Measurements from ENCODE around the gene ADAMTS4.

Gene ADAMTS4

DNA sequence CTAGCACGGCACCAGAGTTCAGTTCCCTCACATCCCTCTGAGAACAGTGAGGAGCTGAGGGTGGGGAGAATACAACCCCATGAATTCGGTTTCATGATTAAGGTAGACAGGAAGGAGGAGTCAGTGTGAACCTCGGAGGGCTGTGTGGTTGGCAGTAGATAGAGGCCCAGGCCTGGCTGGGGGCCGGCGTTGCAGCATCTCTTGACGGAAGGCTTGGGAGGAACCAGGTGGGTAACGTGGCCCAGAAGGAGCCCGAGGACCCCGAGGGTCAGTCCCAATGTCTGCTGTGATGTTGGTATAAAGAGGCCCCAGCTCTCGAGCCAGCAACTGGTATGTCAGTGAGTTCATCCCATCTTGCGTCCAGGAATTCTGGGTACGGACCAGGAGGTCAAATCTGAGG is 27.2 kb downstream of the ADAMTS4 start:
- DNase-seq, result no peak

DNA sequence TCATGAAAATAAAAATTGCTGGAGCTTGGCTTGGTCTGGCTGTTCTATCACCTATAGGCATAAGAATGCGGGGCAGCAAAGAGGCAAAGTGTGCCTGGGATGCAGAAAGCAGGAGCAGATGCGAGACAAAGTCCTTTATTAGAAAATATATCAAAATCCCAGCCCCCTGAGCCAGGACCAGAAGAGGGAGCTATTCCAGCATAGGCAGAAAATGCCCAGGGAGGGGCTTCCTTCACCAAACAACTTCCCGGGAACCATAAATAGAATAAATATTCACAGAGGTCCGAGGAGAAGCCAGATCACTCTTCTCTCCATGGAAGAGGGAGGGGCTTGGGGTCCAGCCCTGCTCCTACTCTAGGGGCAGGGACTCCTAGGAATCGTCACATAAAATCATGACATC is 27.7 kb downstream of the ADAMTS4 start:
- no peak for DNase-seq

DNA sequence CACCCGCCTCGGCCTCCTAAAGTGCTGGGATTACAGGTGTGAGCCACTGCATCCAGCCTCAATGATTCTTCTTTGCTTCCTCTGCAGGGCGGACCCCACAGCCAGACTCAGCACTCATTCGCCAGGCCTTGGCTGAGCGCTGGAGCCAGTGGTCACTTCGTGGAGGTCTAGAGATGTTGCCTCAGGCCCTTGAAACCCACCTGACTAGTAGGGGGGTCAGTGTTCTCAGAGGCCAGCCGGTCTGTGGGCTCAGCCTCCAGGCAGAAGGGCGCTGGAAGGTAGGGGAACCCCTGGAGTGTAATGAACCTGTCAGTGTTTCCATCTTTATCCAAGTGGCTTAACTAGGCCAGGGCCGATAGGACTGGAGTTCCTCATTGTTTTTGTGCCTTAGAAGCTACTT is 29.9 kb downstream of the ADAMTS4 start:
- no peak for DNase-seq

DNA sequence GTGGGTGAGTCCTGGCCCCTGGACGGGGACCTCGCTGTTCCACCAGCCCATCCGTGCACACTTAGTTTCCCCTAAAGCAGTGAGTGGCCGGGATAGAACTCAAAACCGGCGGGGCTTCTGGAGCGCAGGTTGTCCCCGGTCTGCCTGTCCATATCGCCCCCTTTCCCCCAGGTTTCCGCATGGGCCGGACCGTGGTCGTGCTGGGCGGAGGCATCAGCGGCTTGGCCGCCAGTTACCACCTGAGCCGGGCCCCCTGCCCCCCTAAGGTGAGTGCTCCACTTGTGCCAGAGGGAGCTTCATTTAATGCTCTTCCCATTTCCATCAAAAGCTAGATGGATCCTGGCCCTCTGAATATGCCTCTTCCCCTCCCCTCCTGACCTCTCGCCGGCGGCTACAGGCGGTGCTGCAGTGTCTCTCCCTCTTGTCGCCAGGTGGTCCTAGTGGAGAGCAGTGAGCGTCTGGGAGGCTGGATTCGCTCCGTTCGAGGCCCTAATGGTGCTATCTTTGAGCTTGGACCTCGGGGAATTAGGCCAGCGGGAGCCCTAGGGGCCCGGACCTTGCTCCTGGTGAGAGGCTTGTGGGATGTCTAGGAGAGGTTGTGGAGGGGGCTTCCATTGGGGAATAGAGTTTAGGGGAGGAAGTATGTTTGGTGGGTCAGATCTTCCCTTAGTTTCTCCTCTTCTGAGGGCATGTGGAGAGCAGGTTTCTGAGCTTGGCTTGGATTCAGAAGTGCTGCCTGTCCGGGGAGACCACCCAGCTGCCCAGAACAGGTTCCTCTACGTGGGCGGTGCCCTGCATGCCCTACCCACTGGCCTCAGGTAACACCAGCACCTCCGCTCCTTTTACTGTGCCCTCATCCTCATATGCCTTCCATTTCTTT is 31.9 kb downstream of the ADAMTS4 start:
- DNase-seq, result peak; percentile 48

DNA sequence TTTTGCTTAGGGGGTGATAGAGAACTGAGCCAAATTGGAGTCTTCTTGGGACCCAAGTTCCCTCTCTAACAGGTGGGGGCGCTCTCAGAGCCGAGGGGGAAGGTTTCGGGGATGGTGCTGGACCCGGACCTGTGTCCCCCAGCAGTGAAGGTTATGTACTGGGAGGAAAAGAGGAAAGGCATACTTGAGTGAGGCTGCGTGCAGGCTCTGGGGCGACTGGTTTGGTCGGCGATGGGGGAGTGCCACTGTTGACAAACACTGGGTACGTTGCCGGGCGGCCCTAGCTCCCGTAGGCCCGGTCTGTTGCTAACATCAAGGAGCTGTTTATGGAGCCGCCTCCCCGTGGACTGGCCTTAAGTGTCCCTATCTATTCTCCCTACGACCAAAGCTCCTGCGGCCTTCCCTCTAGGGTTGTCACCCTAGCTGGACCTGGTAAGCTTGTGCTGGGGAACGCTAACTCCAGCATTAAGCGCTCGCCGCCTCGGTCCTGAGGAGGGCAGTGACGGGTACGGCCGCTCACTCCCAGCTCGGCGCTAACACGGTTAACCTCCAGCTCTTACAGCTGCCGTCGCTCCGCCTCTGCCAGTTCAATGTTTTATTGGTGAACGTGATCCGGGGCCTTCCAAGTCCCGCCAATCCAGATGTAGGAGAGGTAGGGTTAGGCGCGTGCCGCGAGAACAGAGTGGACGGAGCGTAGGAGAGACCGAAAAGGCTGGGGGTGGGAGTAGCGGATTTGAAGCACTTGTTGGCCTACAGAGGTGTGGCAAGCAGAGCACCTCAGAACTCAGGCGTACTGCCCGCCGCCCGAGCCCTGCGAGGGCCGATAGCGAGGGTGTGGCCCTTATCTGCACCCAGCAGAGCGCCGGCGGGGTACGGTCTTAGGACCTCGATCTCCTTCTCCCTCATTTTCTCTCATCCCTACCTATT is 32.8 kb downstream of the ADAMTS4 start, which contains the start of gene PPOX:
Gene PPOX (plus strand): TSS at position 685 of the 927 bp plus-strand sequence. CDS start 422 bp downstream, outside the sequence.
- peak; percentile 99 for DNase-seq

DNA sequence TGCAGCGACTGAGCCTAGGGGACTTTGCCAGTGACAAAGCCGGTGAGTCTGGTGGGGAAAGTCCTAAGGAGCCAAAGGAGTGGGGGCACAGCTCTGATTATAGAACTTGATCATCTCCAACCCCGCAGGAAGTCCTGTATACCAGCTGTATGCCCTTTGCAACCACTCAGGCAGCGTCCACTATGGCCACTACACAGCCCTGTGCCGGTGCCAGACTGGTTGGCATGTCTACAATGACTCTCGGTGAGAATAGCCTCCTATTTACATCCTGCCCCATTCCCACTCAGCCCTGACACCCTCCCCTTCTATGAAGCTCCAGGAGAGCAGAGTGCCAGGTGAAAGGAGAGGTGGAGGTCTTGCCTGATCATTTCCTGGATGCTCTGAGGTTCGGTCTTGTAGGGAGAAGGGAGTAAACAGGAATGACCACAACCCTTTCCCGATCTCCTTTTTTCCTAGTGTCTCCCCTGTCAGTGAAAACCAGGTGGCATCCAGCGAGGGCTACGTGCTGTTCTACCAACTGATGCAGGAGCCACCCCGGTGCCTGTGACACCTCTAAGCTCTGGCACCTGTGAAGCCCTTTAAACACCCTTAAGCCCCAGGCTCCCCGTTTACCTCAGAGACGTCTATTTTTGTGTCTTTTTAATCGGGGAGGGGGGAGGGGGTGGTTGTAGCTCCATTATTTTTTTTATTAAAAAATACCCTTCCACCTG is 33.8 kb downstream of the ADAMTS4 start:
- DNase-seq, result no peak

DNA sequence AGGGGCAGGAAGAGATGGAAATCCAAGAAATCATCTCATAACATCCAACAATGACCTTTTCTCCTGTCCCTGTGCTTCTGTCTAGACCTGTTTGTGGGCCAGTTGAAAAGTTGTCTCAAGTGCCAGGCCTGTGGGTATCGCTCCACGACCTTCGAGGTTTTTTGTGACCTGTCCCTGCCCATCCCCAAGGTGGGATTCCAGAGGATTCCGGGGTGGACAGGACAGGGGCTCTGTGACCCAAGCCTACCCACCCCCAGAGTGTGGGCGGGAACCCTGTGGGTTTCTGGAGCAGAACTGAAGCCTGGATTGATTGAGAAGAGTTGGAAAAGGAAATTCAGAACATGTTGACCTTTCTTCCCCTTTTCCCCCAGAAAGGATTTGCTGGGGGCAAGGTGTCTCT is 35.1 kb downstream of the ADAMTS4 start:
- DNase-seq, result no peak

DNA sequence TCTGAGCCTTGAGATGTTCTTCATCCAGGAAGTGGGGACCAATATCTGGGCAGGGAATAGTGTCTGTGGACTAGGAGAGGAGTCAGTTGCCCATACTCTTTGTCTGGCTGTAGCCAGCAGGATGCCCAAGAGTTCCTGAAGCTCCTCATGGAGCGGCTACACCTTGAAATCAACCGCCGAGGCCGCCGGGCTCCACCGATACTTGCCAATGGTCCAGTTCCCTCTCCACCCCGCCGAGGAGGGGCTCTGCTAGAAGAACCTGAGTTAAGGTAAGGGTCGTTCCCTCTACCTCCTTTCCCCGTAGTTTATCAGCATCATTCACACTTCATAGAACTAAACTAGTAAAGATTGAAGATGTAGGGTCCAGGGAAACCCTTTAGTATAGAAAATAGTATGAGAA is 36.0 kb downstream of the ADAMTS4 start:
- no peak for DNase-seq

DNA sequence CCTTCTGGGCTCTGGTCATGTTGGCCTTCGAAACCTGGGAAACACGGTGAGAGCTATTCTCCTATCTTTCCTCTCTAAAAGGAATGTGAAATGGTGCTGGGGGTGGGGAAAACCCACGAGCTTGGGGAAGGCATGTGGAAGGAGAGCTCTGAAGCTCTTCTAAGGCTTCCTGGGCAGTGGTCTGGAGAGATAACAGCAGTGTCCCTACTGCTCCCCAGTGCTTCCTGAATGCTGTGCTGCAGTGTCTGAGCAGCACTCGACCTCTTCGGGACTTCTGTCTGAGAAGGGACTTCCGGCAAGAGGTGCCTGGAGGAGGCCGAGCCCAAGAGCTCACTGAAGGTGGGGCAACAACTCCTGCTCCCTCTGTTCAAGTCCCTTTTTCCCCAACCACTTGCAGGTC is 36.8 kb downstream of the ADAMTS4 start:
- DNase-seq, result no peak

DNA sequence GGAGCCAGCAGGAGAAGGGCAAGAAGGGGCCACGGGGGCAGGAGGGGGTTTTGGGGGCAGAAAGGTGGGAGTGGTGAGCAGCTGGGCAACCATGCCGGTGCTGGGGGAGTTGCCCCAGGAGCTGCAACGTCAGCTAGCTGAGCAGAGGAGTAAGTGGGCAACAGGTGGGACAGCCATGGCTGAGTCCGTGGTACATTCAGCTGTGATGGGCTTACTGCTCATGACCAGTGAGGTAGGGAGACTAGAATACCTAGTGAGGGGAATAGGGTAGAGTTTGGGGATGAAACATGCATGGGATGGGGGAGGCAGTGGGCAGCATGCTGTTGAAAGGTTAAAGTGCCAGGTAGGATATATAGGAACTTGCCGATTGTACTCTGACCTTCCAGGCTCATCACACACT is 37.2 kb downstream of the ADAMTS4 start:
- no peak for DNase-seq

DNA sequence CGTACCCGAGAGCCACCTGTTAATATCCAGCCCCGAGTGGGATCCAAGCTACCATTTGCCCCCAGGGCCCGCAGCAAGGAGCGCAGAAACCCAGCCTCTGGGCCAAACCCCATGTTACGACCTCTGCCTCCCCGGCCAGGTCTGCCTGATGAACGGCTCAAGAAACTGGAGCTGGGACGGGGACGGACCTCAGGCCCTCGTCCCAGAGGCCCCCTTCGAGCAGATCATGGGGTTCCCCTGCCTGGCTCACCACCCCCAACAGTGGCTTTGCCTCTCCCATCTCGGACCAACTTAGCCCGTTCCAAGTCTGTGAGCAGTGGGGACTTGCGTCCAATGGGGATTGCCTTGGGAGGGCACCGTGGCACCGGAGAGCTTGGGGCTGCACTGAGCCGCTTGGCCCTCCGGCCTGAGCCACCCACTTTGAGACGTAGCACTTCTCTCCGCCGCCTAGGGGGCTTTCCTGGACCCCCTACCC is 38.1 kb downstream of the ADAMTS4 start:
- DNase-seq, result no peak

DNA sequence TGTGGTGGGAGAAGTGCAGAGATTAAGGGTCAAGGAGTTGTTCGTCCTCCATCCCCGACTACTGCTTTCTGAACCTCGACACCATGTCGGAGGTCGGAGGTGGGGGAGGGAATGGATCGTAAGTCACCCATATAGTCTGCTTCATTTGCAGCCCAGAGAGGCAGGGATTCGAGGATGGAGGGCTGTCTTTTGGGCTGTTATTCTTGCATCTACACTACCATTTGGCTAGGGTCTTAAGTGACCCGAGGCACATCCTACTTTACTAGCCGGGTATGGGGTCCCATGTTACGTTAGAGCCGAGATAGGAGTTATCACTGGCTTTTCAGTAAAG is 39.0 kb downstream of the ADAMTS4 start:
- no peak for DNase-seq

DNA sequence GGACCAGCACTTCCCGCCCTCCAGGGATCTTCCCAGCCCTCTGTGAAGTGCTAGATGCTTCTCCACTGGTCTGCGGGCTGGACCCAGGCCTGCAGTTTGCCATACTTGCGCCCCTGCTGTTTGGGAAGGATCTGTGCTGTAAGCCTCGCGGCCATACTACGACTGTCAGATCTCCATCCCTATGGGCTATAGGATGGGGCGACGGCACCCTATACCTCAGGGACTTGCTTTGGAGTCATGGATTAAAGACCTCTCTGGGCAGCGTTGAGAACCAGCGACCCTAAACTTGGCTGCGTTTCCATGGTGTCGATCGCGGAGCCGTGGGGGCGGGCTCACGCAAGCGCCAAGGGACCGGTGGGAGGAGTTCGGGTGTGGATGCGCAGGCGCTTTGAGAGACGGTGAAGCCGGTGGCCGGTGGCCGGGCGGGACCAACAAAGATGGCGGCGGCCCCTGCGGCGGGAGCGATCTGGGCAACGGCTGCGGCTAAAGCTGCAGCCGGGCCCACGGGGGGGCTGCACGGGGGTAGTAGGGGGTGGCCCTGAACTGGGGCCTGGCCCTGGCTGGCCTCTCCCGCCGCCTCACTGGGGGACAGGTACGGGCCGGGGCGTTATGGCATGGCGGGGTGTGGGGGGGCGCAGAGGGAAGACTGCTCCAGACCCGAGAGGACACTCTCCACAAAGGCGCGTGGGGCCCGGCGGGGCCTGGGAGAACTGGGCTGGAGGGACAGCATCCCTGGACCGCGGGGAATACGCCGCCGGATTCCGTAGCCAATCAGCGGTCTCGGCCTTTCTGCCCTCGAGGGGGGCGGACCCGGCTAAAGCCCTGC is 39.6 kb downstream of the ADAMTS4 start, which contains the start of gene USP21:
Gene USP21 (plus strand): TSS at position 414 of the 826 bp plus-strand sequence. CDS start 1,141 bp downstream, outside the sequence.
- DNase-seq, result peak; percentile 83

DNA sequence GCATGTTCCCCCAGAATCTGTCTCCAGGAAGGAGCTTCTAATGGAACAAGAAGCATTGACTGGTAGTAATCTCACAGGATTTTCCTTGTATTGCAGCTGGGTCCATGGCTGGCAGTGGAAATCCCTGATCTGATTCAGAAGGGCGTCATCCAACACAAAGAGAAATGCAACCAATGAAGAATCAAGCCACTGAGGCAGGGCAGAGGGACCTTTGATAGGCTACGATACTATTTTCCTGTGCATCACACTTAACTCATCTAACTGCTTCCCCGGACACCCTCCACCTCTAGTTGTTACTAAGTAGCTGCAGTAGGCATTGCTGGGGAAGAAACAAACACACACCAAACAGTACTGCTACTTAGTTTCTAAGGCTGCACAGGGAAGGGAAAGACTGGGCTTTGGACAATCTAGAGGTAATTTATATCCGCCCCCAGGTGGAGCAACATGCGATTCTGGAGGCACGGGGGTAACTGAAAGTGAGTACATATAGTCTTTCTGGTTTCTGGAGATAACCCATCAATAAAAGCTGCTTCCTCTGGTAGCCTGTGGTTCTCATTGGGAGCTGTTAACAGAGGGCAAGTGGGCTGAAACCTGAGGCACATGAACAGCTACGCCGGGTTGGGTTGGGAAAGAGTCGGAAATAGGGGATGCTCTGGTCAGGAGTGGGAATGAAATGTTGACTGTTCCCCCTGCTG is 40.4 kb downstream of the ADAMTS4 start:
- DNase-seq, result no peak

DNA sequence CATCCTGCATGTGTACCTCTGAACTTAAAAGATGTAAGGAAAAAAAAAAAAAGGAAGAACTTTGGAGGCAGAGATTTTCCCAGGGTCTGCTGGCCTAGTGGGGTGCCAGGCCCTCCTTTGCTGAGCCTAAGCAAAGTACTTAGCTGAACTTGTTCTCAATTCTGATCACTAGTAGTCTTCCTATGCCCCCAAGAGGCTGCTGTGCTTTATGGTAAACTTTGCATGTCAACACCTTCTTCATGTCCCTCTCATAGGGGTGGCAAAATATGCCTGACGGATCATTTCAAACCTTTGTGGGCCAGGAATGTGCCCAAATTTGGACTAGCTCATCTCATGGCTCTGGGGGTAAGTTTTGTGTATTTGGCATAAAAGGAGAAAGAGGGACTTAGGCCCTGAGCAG is 41.0 kb downstream of the ADAMTS4 start:
- no peak for DNase-seq

DNA sequence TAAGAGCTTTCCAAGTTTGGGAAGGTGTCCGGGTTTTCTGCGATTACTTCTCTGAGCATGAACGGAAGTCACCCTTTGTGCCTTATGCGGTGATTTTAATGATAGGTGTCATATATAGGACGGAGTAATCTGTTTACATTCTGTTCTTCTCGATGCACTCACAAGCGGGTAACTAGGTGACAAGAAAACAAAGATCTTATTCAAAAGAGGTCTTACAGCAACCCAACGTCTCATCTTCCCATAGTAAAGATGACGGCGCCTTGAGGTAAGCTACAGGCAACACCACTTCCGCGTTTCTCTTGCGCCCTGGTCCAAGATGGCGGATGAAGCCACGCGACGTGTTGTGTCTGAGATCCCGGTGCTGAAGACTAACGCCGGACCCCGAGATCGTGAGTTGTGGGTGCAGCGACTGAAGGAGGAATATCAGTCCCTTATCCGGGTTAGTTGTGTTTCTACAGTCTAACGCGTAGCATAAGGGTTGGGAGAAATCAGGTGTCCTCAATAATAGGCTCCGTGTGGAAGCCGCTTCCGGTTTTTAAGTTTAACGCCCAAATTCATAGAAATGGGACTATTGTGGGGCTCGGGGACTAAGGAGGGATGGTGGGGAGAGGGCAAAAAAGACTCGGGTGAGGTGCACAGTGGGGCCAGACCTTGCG is 45.0 kb downstream of the ADAMTS4 start, which contains the start of gene UFC1:
Gene UFC1 (plus strand): TSS at position 297 of the 656 bp plus-strand sequence. CDS start 20 bp downstream, at position 317.
- DNase-seq, result peak; percentile 91

DNA sequence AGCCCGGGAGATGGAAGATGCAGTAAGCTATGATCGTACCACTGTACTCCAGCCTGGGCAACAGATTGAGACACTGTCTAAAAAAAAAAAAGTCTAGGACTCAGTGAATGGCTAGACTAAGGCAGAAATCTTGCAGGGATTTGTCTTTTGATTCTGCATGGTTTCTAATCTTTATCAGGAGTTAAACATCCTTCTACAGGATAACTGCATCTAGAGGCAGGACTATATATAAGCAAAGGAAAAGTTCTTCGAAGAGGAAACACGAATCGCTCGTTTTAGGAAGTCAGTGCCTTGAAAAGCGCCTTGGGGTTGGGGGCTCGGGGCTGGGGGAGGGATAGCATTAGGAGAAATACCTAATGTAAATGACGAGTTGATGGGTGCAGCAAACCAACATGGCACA is 45.7 kb downstream of the ADAMTS4 start:
- no peak for DNase-seq

DNA sequence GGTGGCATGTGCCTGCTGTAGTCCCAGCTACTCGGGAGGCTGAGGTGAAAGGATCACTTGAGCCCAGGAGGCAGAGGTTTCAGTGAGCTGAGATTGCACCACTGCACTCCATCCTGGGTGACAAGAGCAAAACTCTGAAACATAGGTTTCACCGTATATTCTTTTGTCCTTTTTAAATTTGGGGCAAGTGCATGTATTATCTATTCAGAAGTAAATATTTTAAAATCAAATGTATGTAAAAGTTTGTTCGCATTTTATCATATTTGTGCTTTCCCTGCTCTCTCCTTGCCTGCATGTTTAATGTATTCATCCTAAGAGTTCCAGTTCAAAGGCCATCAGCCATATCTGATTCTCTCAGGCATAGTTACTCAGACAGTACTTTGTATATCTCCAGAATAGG is 53.0 kb downstream of the ADAMTS4 start:
- no peak for DNase-seq

DNA sequence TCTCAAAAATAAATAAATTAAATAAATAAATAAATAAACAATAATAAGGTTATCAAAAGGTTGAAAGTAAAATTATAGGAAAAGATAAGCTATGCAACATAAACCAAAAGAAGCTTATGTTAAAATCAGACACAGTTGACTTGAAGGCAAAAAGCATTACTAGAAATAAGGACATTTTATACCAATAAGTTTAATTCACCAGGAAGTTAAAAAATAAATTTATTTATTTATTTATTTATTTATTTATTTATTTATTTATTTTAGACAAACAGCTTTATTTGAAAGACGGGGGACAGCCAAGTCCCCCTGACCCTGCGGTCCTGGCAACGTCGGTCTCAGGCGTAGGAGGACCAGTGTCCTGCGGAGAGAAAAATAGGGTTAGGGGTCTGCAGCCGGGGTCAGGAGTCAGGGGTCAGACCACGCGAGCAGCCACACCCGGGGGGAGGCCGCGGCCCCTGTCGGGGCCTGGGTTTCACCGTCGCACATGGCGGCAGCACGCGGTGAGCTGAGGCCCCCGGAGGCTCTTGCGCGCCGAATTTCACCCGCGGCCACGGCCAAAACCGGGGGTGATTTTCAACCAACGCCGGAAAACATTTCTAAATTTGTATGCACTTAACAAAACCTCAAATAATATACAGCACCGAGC is 58.0 kb downstream of the ADAMTS4 start:
- no peak for DNase-seq

DNA sequence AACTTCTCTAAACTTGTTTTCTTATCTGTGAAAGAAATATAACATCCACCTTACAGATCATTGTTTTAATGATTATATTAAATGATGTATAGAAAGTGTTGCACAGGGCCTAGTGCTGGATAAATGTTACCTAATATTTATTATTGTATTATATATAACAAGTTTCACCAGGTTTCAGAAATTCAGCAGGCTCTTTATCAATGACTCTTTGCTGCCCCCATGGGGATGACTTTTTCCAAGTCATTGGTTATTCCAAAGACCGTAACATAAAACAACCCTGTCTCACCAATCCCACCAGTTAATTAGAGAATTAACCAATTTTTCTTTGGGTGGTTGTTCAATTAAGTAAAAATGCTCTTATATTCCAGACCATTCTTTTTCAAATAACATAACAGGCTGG is 59.1 kb downstream of the ADAMTS4 start:
- DNase-seq, result peak; percentile 60
